ENCODE data around the gene ILDR1.

The ILDR1 gene

GRCh38 chr3:122033023-122033422, 11.0 kb upstream of the ILDR1 start:
- H3K27me3 ChIP-seq (ENCODE audit: low read depth), result no peaks in the 10 kb centered on the region
- DNase-seq (ENCODE audit: low spot score in 2 of 2), result no peak
- H3K9me3 ChIP-seq, result no peaks in the 10 kb centered on the region
- H3K4me1 ChIP-seq, result no peaks in the 10 kb centered on the region
- in situ Hi-C loops (cut with MboI; ENCODE audit: low sequenced_read_pairs), result no loop called here
- H3K36me3 ChIP-seq (replicated peaks), result no peaks in the 10 kb centered on the region
- H3K4me3 ChIP-seq, result no peak overlapping the region

- no peak for DNase-seq (ENCODE audit: low spot score in 2 of 2)
- Histone ChIP-seq H3K4me1 (no peaks in the 10 kb centered on the region), H3K27me3 (ENCODE audit: low read depth) (no peaks in the 10 kb centered on the region), H3K4me3 (no peak overlapping the region), H3K9me3 (no peaks in the 10 kb centered on the region), H3K36me3 (replicated peaks) (no peaks in the 10 kb centered on the region)
- in situ Hi-C loops (cut with MboI; ENCODE audit: low sequenced_read_pairs), result no loop called here
These were observed 10.5 kb upstream of the ILDR1 start for GRCh38 chr3:122032531-122032930.

- no peak overlapping the region for H3K4me3 ChIP-seq
- no peak for DNase-seq (ENCODE audit: low spot score in 2 of 2)
- in situ Hi-C loops (cut with MboI; ENCODE audit: low sequenced_read_pairs), result no loop called here
These were observed 9.0 kb upstream of the ILDR1 start for GRCh38 chr3:122031123-122031468.

GRCh38 chr3:122030381-122031122, 8.5 kb upstream of the ILDR1 start:
- Histone ChIP-seq H3K4me1 (no peaks in the 10 kb centered on the region), H3K36me3 (replicated peaks) (no peaks in the 10 kb centered on the region), H3K27me3 (ENCODE audit: low read depth) (no peaks in the 10 kb centered on the region), H3K4me3 (no peak overlapping the region), H3K9me3 (no peaks in the 10 kb centered on the region)
- no peak for DNase-seq (ENCODE audit: low spot score in 2 of 2)
- in situ Hi-C loops (cut with MboI; ENCODE audit: low sequenced_read_pairs), result no loop called here

More at GRCh38 chr3:122031123-122031468, 9.0 kb upstream of the ILDR1 start:
- Histone ChIP-seq H3K4me1 (no peaks in the 10 kb centered on the region), H3K27me3 (ENCODE audit: low read depth) (no peaks in the 10 kb centered on the region), H3K36me3 (replicated peaks) (no peaks in the 10 kb centered on the region), H3K9me3 (no peaks in the 10 kb centered on the region)

GRCh38 chr3:122025296-122025695, 3.2 kb upstream of the ILDR1 start:
- Histone ChIP-seq H3K9me3 (no peaks in the 10 kb centered on the region), H3K36me3 (replicated peaks) (no peaks in the 10 kb centered on the region), H3K27me3 (ENCODE audit: low read depth) (no peaks in the 10 kb centered on the region), H3K4me1 (no peaks in the 10 kb centered on the region), H3K4me3 (no peak overlapping the region)
- in situ Hi-C loops (cut with MboI; ENCODE audit: low sequenced_read_pairs), result no loop called here
- DNase-seq (ENCODE audit: low spot score in 2 of 2), result no peak

- H3K9me3 ChIP-seq, result no peaks in the 10 kb centered on the region
- H3K27me3 ChIP-seq (ENCODE audit: low read depth), result no peaks in the 10 kb centered on the region
- no peaks in the 10 kb centered on the region for H3K4me1 ChIP-seq
- no peak overlapping the region for H3K4me3 ChIP-seq
- DNase-seq (ENCODE audit: low spot score in 2 of 2), result no peak
- in situ Hi-C loops (cut with MboI; ENCODE audit: low sequenced_read_pairs), result no loop called here
- no peaks in the 10 kb centered on the region for H3K36me3 ChIP-seq (replicated peaks)
These were observed 2.8 kb upstream of the ILDR1 start for GRCh38 chr3:122024800-122025199.

- in situ Hi-C loops (cut with MboI; ENCODE audit: low sequenced_read_pairs), result no loop called here
- DNase-seq (ENCODE audit: low spot score in 2 of 2), result no peak
These were observed 1.4 kb upstream of the ILDR1 start for GRCh38 chr3:122023335-122023910.

GRCh38 chr3:122021037-122021436, 1.0 kb downstream of the ILDR1 start:
- in situ Hi-C loops (cut with MboI; ENCODE audit: low sequenced_read_pairs), result no loop called here
- no peak for DNase-seq (ENCODE audit: low spot score in 2 of 2)
- Histone ChIP-seq H3K4me1 (no peaks in the 10 kb centered on the region), H3K27me3 (ENCODE audit: low read depth) (no peaks in the 10 kb centered on the region), H3K4me3 (no peak overlapping the region), H3K9me3 (no peaks in the 10 kb centered on the region), H3K36me3 (replicated peaks) (no peaks in the 10 kb centered on the region)

More at GRCh38 chr3:122023335-122023910, 1.4 kb upstream of the ILDR1 start:
- H3K27me3 ChIP-seq (ENCODE audit: low read depth), result no peaks in the 10 kb centered on the region
- no peaks in the 10 kb centered on the region for H3K9me3 ChIP-seq
- H3K4me3 ChIP-seq, result no peak overlapping the region
- no peaks in the 10 kb centered on the region for H3K36me3 ChIP-seq (replicated peaks)
- no peaks in the 10 kb centered on the region for H3K4me1 ChIP-seq

- in situ Hi-C loops (cut with MboI; ENCODE audit: low sequenced_read_pairs), result no loop called here
- no peaks in the 10 kb centered on the region for H3K36me3 ChIP-seq (replicated peaks)
- no peak for DNase-seq (ENCODE audit: low spot score in 2 of 2)
- no peaks in the 10 kb centered on the region for H3K27me3 ChIP-seq (ENCODE audit: low read depth)
- no peaks in the 10 kb centered on the region for H3K9me3 ChIP-seq
- H3K4me1 ChIP-seq, result no peaks in the 10 kb centered on the region
- no peak overlapping the region for H3K4me3 ChIP-seq
These were observed 2.6 kb downstream of the ILDR1 start for GRCh38 chr3:122019493-122019892.

GRCh38 chr3:122014741-122015140, 7.3 kb downstream of the ILDR1 start:
- Histone ChIP-seq H3K27me3 (ENCODE audit: low read depth) (no peaks in the 10 kb centered on the region), H3K4me3 (no peak overlapping the region), H3K4me1 (no peaks in the 10 kb centered on the region), H3K36me3 (replicated peaks) (no peaks in the 10 kb centered on the region), H3K9me3 (no peaks in the 10 kb centered on the region)
- in situ Hi-C loops (cut with MboI; ENCODE audit: low sequenced_read_pairs), result no loop called here
- DNase-seq (ENCODE audit: low spot score in 2 of 2), result no peak

- no peak overlapping the region for H3K4me3 ChIP-seq
- in situ Hi-C loops (cut with MboI; ENCODE audit: low sequenced_read_pairs), result no loop called here
- no peaks in the 10 kb centered on the region for H3K4me1 ChIP-seq
- no peaks in the 10 kb centered on the region for H3K27me3 ChIP-seq (ENCODE audit: low read depth)
- no peak for DNase-seq (ENCODE audit: low spot score in 2 of 2)
- H3K36me3 ChIP-seq (replicated peaks), result no peaks in the 10 kb centered on the region
- H3K9me3 ChIP-seq, result no peaks in the 10 kb centered on the region
These were observed 8.6 kb downstream of the ILDR1 start for GRCh38 chr3:122013448-122013925.

GRCh38 chr3:122012821-122013220, 9.2 kb downstream of the ILDR1 start:
- in situ Hi-C loops (cut with MboI; ENCODE audit: low sequenced_read_pairs), result no loop called here
- H3K27me3 ChIP-seq (ENCODE audit: low read depth), result no peaks in the 10 kb centered on the region
- no peaks in the 10 kb centered on the region for H3K9me3 ChIP-seq
- DNase-seq (ENCODE audit: low spot score in 2 of 2), result no peak
- no peaks in the 10 kb centered on the region for H3K36me3 ChIP-seq (replicated peaks)
- H3K4me3 ChIP-seq, result no peak overlapping the region
- no peaks in the 10 kb centered on the region for H3K4me1 ChIP-seq

GRCh38 chr3:122011396-122011795, 10.7 kb downstream of the ILDR1 start:
- no peak for DNase-seq (ENCODE audit: low spot score in 2 of 2)
- no peaks in the 10 kb centered on the region for H3K36me3 ChIP-seq (replicated peaks)
- H3K4me3 ChIP-seq, result no peak overlapping the region
- no peaks in the 10 kb centered on the region for H3K4me1 ChIP-seq
- no peaks in the 10 kb centered on the region for H3K27me3 ChIP-seq (ENCODE audit: low read depth)
- no peaks in the 10 kb centered on the region for H3K9me3 ChIP-seq
- in situ Hi-C loops (cut with MboI; ENCODE audit: low sequenced_read_pairs), result no loop called here

GRCh38 chr3:122010506-122010905, 11.5 kb downstream of the ILDR1 start:
- in situ Hi-C loops (cut with MboI; ENCODE audit: low sequenced_read_pairs), result no loop called here
- Histone ChIP-seq H3K4me3 (no peak overlapping the region), H3K9me3 (no peaks in the 10 kb centered on the region), H3K36me3 (replicated peaks) (no peaks in the 10 kb centered on the region), H3K4me1 (no peaks in the 10 kb centered on the region), H3K27me3 (ENCODE audit: low read depth) (no peaks in the 10 kb centered on the region)
- no peak for DNase-seq (ENCODE audit: low spot score in 2 of 2)

Measured in HAP-1 (cell line).